AG09319 (cell line): Measurements from ENCODE around the gene MTMR1.

Source experiments
- DNase-seq: peaks from one replicate; pipeline ENCODE4 v3.0.0-alpha.2; 2010; ENCODE audit warnings: low read depth; ENCODE audit errors: extremely low read depth
- TF ChIP-seq, protein P1 (sequence below): IDR thresholded peaks from 2 replicates; pipeline ENCODE4 v1.5.1; 2011; ENCODE audit warnings: low read depth, mild to moderate bottlenecking, inconsistent platforms, low read length, moderate library complexity

The MTMR1 gene

GRCh38 chrX:150752124-150752523, 58.9 kb downstream of the MTMR1 start:
- TF ChIP-seq, protein P1, sequence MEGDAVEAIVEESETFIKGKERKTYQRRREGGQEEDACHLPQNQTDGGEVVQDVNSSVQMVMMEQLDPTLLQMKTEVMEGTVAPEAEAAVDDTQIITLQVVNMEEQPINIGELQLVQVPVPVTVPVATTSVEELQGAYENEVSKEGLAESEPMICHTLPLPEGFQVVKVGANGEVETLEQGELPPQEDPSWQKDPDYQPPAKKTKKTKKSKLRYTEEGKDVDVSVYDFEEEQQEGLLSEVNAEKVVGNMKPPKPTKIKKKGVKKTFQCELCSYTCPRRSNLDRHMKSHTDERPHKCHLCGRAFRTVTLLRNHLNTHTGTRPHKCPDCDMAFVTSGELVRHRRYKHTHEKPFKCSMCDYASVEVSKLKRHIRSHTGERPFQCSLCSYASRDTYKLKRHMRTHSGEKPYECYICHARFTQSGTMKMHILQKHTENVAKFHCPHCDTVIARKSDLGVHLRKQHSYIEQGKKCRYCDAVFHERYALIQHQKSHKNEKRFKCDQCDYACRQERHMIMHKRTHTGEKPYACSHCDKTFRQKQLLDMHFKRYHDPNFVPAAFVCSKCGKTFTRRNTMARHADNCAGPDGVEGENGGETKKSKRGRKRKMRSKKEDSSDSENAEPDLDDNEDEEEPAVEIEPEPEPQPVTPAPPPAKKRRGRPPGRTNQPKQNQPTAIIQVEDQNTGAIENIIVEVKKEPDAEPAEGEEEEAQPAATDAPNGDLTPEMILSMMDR = no peak
- no peak for DNase-seq

GRCh38 chrX:150753357-150753756, 60.2 kb downstream of the MTMR1 start:
- no peak for DNase-seq
- TF ChIP-seq, protein P1 = no peak

DNA sequence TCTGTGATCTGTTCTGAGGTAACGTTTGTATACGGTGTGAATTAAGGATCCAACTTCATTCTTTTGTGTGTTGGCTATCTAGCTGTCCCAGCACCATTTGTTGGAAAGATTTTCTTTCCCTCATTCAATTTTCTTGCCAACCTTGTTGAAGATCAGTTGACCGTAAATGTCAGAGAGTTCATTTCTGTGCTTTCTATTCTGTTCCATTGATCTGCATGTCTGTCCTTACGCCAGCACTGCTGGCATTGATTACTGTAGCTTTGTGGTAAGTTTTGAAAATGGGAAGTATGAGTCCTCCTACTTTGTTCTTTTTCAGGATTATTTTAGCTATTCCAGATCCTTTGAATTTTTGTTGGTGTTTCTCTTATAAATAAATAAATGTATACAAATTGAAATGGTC, 60.8 kb downstream of the MTMR1 start:
- no peak for DNase-seq
- TF ChIP-seq, protein P1 = no peak

DNA sequence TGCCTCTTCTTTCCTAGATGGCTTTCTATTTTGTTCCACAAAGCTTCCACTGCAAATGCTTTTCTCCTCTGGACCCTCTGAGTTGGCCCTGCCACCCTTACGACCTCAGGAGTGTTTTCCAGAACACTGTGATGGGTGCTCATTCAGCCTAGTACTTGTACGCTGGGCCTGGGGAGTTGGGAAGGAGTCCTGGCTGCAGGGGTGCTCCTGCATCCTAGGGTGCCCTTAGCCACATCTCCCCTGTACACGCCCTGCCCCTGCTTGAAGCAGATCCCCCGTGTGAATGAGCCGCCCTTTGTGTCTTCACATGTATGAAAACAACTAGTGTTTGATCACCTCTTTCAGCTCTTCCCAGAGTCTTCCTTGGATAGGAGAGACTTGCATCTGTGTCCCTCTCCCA, 64.2 kb downstream of the MTMR1 start:
- DNase-seq = no peak
- TF ChIP-seq, protein P1 = no peak

DNA sequence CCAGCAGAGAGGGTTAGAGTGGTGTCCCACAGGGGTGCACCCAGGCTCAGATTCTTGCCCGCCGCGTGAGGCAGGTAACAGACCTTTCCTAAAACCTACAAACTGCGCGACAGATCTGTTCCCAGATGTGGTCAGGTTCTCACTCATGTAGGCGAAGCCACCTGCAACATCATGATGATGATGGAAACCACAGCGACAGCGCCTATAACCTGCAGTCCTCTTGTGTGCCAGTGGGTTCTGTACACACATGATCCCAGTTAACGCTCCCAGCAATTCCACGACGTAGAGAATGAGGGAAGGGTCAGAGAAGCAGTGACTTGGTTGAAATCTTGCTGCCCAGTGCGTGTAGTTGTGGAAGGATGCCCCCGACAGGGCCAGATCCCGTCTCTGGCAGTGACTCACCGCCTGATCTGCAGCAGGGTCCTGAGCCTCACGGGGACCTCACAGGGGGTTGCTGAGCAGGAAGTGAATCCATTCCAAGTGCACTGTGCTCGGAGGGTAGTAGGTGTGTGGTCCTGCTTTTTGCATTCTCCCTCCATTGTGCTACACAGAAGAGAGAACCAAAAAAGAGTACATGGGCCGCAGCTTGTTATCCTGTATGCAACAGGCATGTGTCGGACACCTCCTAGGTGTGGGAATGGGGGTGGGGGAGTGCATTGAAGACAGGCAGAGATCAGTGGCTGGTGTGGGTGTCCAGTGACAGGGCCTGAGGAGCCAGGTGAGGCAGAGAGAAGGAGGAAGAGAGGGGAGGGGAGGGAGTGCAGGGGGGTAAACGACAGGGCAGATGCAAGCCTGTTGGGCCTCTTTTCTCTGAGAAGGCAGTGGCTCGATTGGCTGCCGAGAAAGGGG, 66.6 kb downstream of the MTMR1 start:
- no peak for DNase-seq
- TF ChIP-seq, protein P1 = no peak

GRCh38 chrX:150761176-150761818, 68.1 kb downstream of the MTMR1 start:
- TF ChIP-seq, protein P1 = no peak
- DNase-seq = no peak

DNA sequence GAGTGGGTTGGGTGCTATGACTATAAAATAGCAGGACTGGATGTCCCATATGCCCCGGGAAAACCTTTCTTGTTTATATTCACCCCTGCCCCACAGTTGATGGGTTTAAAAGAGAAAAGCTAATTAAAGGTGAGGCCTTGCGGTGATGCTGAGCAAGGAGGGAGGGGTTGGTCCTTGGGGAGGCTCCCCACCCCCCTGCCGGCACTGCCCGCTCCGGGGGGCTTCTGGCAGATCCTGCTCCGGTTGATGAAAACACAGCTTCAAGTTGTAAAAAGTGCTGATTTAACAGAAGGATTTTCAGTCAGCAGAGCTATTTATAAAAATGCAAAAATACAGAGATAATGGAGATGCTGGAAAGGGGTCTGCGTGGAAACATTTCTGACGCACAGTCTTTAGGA, 68.6 kb downstream of the MTMR1 start:
- TF ChIP-seq, protein P1 = no peak
- no peak for DNase-seq
